AG09309 (cell line): ENCODE results near the gene CAPZB.

ENCODE experiments used
- DNase-seq: peaks from one replicate; pipeline ENCODE4 v3.0.0-alpha.2; 2010; ENCODE audit warnings: low read depth
- H3K4me3 ChIP-seq: 2 replicates; pipeline ENCODE4 v1.5.1; 2011; ENCODE audit warnings: mild to moderate bottlenecking, low read depth, low read length, moderate library complexity; ENCODE audit not compliant: control insufficient read depth
- TF ChIP-seq, protein P1 (sequence below): IDR thresholded peaks from 2 replicates; pipeline ENCODE4 v1.5.1; 2011; ENCODE audit warnings: mild to moderate bottlenecking, low read depth, low read length, inconsistent platforms; ENCODE audit not compliant: insufficient read depth, control insufficient read depth; ENCODE audit errors: missing control alignments

The CAPZB gene

DNA sequence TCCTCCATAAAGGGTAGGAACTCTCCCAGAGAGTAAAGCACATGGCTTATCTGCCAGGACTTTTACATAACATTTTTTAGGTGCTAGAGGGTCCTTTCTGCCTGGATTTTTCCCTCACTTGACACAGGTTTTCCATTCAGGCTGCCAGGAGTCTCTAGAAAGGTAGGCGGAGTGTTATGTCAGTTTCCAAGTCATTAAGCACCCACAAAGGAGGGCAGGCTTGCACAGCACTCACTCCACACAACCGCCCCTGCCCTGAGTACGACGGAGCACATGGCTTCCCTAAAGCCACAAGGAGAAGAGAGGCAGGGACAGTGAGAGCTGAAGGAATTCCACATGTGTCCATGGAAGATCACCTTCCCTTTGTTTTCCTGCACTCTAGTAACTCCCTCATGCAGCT, 55.7 kb downstream of the CAPZB start:
- TF ChIP-seq, protein P1, sequence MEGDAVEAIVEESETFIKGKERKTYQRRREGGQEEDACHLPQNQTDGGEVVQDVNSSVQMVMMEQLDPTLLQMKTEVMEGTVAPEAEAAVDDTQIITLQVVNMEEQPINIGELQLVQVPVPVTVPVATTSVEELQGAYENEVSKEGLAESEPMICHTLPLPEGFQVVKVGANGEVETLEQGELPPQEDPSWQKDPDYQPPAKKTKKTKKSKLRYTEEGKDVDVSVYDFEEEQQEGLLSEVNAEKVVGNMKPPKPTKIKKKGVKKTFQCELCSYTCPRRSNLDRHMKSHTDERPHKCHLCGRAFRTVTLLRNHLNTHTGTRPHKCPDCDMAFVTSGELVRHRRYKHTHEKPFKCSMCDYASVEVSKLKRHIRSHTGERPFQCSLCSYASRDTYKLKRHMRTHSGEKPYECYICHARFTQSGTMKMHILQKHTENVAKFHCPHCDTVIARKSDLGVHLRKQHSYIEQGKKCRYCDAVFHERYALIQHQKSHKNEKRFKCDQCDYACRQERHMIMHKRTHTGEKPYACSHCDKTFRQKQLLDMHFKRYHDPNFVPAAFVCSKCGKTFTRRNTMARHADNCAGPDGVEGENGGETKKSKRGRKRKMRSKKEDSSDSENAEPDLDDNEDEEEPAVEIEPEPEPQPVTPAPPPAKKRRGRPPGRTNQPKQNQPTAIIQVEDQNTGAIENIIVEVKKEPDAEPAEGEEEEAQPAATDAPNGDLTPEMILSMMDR: no peak
- no peak for DNase-seq
- no peak overlapping the region for H3K4me3 ChIP-seq

DNA sequence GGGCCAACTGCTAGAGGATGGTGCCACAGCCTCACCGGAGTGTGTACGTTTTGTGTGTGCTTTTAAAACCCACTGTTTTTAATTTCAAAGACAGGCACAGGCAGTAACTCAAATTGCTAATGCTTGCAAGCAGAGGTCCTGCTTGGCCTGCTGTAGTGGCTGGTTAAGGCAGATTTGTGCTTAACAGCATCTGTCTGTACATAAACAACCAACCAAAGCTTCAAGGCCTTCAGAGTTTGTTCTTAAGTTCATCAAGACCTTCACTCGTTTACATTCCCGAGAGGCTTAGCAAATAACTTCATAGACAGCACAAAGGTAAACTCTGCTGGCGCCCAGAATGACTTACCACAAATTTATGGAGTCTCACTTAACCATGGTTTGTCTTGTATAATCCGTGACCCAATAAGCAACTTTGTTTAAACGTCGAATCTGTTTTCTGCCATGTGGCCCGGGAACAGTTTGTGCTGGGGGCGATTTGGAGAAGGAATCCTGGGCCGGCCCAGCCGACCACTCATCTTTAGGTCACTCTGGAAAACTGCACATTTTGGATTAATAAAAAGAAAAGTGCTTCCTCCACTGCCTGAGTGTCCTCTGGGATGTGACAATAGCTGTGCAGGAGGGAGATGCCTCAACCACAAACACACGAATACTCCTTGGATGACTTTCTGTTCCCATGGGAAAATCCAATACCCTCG, 58.1 kb downstream of the CAPZB start:
- no peak overlapping the region for H3K4me3 ChIP-seq
- DNase-seq: no peak
- TF ChIP-seq, protein P1: no peak

DNA sequence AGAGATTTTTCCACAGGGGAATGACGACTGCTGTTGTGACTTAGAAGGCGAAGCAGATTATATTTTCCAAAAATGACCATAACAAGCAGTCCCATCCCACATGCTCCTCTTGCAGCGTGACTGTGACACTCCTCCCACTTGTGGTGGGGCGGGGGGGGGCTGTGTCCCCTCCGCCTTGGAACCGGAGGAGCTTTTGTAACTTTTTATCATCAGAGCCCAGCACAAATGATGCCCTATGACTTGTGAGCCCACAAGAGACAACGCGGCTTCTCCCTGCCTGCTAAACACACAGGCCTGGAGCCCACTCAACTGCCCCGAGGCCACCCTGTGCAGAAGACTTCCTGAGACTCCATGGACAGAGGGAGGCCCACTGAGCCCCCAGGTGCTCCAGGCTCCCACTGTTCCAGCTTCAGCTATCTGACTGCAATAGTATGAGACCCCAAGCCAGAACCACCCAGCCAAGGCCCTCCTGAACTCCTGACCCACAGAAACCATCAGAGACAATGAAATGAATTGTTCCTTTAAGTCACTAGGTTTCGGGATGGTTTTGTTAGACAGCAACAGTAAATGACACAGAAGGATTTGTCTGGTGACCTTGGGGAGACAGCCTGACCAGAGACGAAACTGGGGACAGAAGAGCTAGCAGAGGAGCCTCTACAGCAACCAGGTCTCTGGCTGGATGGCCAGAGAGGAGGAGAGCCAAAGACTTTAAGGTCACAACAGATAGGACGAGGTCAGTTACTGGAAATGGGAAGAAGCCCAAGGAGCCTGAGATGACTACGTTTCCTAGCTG, 58.8 kb downstream of the CAPZB start:
- TF ChIP-seq, protein P1: no peak
- no peak overlapping the region for H3K4me3 ChIP-seq
- no peak for DNase-seq

DNA sequence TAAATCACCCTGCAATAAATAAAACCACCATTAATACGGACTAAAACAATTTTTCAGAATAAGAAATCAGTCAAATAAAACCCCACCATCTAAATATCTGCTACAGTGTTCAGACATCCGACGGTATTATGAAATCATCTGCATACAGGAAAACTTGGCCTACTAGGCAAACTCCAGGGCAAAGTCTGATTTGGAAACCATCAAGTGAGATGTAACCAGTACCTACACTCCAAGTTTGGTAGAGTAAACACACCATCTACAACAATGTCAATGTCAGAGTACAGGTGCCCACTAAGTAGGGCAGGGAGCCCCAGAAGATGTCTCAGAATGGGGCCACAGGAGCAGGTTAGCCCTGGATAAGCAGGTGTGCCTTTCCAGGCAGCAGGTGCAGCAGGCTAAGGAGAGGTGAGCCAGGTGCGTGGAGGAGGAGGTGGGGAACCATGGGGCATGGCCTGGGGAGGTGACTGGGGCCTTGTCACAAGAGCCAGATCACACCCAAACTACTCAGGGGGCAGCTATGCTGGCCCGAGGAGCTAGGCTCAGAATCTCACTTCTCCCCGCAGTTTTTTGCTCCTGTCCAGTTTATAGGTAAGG, 59.6 kb downstream of the CAPZB start:
- H3K4me3 ChIP-seq: no peak overlapping the region
- TF ChIP-seq, protein P1: no peak
- no peak for DNase-seq

DNA sequence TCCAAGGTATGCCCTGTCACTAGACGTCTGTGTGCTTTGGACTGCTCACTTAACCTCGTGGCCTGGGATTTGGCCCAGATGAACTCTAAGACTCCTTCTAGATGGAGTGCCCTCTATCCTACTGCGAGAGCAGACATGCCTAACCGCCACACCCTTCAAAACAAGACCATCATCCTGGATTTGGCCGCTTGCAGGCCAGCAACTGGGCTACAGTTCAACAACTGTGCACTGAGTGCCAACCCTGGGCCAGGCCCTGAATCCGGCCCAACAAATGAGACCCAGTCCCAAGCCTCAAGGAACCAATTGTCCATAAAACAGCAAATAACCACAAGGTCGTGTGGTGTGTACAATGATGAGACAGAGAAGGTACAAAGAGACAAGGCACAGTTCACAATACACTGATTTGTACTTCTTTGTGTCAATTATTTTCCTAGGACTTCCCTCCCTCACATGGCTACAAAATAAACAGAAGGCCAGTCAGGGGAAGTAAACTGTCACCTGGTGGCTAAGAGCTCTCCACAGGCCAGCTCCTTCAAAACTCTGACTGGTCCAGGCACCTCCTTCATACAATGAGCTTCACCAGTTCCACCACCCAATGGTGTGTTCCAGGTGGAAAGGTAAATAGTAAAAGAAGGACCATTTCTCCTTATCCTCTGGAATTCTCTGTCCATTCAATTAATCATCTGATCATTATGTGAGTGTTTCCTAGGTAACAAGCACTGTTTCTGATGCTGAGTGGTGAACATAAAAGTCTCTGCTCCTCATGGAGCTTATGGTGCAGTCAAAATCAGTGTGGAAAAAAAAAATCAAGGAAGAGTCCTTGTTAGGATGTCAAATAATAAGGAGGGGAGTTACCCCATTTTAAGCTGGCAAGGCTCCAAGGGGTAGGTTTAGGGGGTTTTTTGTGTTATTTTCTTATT, 60.4 kb downstream of the CAPZB start:
- no peak overlapping the region for H3K4me3 ChIP-seq
- no peak for DNase-seq
- TF ChIP-seq, protein P1: no peak

DNA sequence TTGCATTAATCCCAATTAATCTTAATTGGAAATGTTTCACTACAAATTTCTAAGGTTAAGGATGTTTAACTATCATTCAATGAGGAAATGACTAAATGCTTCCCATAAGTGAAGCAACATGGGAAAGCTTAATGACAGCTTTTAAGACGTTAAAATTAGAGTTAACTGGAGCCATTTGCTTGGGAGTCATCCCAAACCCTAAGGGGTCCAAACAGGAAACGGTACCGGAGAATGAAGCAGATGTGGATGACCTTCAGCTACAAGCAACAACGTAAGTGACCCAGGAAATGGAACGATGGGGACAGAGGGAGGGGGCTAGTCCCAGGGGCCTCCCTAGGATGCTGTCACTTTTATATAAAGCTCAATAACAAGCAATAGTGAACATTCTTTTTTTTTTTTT, 62.2 kb downstream of the CAPZB start:
- TF ChIP-seq, protein P1: no peak
- no peak for DNase-seq
- H3K4me3 ChIP-seq: no peak overlapping the region
